GM21825 (cell line): ENCODE measurements around the gene SYN1.
A peak's percentile ranks its signal among the peaks of the same experiment; 100 is the strongest.
"Not testable (repeated sequence)": the region's sequence is repeated elsewhere in the genome, so short reads cannot be mapped to it uniquely, and the experiment has no call there.

Experiments
- ATAC-seq: cut with Tn5 transposase; IDR thresholded peaks from one replicate; pipeline ENCODE4 v1.9.1; 2021; ENCODE audit warnings: mild to moderate bottlenecking, moderate library complexity; ENCODE audit not compliant: unreplicated experiment

The SYN1 gene

GRCh38 chrX:47619486-47620302 is at the start of gene SYN1:
TSS of gene SYN1 (minus strand) at chrX:47619857. CDS start at chrX:47619728, 129 bp downstream.
- no peak for ATAC-seq

- not testable (repeated sequence) for ATAC-seq
These were observed 46.1 kb upstream of the SYN1 start for GRCh38 chrX:47665797-47666196.

- no peak for ATAC-seq
These were observed 45.1 kb upstream of the SYN1 start for GRCh38 chrX:47664737-47665136.

- ATAC-seq, result no peak
These were observed 42.5 kb upstream of the SYN1 start for GRCh38 chrX:47662144-47662657.

GRCh38 chrX:47661539-47661938 is 41.9 kb upstream of the SYN1 start:
- no peak for ATAC-seq

GRCh38 chrX:47659421-47659726 is 39.7 kb upstream of the SYN1 start:
- ATAC-seq, result no peak

- ATAC-seq, result peak; percentile 75
These were observed 39.2 kb upstream of the SYN1 start, which contains the start of gene UXT for GRCh38 chrX:47658684-47659420. TSS of gene UXT (minus strand) at chrX:47659180. CDS start at chrX:47658927, 253 bp downstream.

GRCh38 chrX:47658301-47658683 is 38.6 kb upstream of the SYN1 start:
- no peak for ATAC-seq

GRCh38 chrX:47651043-47651905 is 31.6 kb upstream of the SYN1 start:
- ATAC-seq, result no peak

- peak; percentile 83 for ATAC-seq
These were observed 30.7 kb upstream of the SYN1 start, which contains the start of gene ELK1 for GRCh38 chrX:47650164-47651042. TSS of gene ELK1 (minus strand) at chrX:47650563. CDS start at chrX:47641441, 9,122 bp downstream.

- ATAC-seq, result no peak
These were observed 30.1 kb upstream of the SYN1 start for GRCh38 chrX:47649781-47650163.

GRCh38 chrX:47649271-47649670 is 29.6 kb upstream of the SYN1 start:
- ATAC-seq, result no peak

GRCh38 chrX:47648376-47648775 is 28.7 kb upstream of the SYN1 start:
- no peak for ATAC-seq

- no peak for ATAC-seq
These were observed 27.0 kb upstream of the SYN1 start for GRCh38 chrX:47646636-47647035.

GRCh38 chrX:47645530-47645929 is 25.9 kb upstream of the SYN1 start:
- no peak for ATAC-seq

- ATAC-seq, result no peak
These were observed 25.0 kb upstream of the SYN1 start for GRCh38 chrX:47644557-47645091.

GRCh38 chrX:47643926-47644325 is 24.3 kb upstream of the SYN1 start:
- ATAC-seq, result no peak

GRCh38 chrX:47638816-47639215 is 19.2 kb upstream of the SYN1 start:
- ATAC-seq, result no peak

- no peak for ATAC-seq
These were observed 18.0 kb upstream of the SYN1 start for GRCh38 chrX:47637546-47638195.
